Right cardiac atrium (tissue), 5 donors: ENCODE results near the gene KMT2E. TPM values are rescaled to one million over a fixed set of nuclear protein-coding genes. Genes with fewer than 3 reads are reported as not detected.

Experiments used
- ATAC-seq, 2 donors: fragments of 200-7000 bp; cut with Tn5 transposase; one replicate each; pipeline versions ENCODE4 v1.8.0 to v1.9.1; 2020; ENCODE audit warnings: moderate library complexity in 2 of 2, mild to moderate bottlenecking in 1 of 2
- DNase-seq, 3 donors: peaks; one replicate each; pipeline ENCODE4 v3.0.0-alpha.2; 2020
- H3K27ac ChIP-seq: one replicate; pipeline ENCODE4 v1.5.1; 2013; ENCODE audit warnings: mild to moderate bottlenecking, low read length, control low read depth, moderate library complexity
- H3K27me3 ChIP-seq: one replicate; pipeline ENCODE4 v1.6.1; 2013; ENCODE audit not compliant: control insufficient read depth, insufficient read depth
- H3K4me1 ChIP-seq: one replicate; pipeline ENCODE4 v1.6.1; 2013; ENCODE audit warnings: low read length; ENCODE audit not compliant: control insufficient read depth, insufficient read depth
- H3K4me3 ChIP-seq: one replicate; pipeline ENCODE4 v1.5.1; 2013; ENCODE audit warnings: low read length, control low read depth
- H3K9me3 ChIP-seq: one replicate; pipeline ENCODE4 v1.6.1; 2013; ENCODE audit warnings: low read length; ENCODE audit not compliant: control insufficient read depth
- WGBS: extraction: QIAGEN DNeasy Blood & Tissue Kit; methylation state at CpG from one replicate; pipeline ENCODE4 v1.1.7; 2013; 5-methylcytosine and 5-hydroxymethylcytosine counted together
- intact Hi-C, 4 donors: fragments of 100-400 bp; cut with DNase I; formaldehyde crosslinking; loops; one replicate each; pipeline versions ENCODE4 v1.11.0 to v1.14.0; 2022 to 2023
- polyA plus RNA-seq: library from polyadenylated mRNA; stranded (reverse); fragments of 200-250 nt; gene quantifications from one replicate; pipeline ENCODE4 v1.2.3, GENCODE V29; 2013
- total RNA-seq, 4 donors: library from RNA; stranded (reverse); fragmentation: NEBNext Ultra II Directional; extraction: Animal tissue kit (Norgen Biotek cat#: 25700); gene quantifications; one replicate each; pipeline ENCODE4 v1.2.1, GENCODE V29; 2021
- donor health status: healthy with polysubstance abuse.
- donor health status: DM: no; HTN: yes; CAD: no.
- donor health status: DM: no; HTN: no; CAD: no.
- donor health status: DM: no; HTN: yes; CAD: no; lungs with severe emphysema.
- donor health status: DM: yes; HTN: yes; CAD: no.

Gene KMT2E
- total and polyA plus RNA-seq, 5 donors, result 17.8 to 73.1 (median 57.2) TPM

DNA sequence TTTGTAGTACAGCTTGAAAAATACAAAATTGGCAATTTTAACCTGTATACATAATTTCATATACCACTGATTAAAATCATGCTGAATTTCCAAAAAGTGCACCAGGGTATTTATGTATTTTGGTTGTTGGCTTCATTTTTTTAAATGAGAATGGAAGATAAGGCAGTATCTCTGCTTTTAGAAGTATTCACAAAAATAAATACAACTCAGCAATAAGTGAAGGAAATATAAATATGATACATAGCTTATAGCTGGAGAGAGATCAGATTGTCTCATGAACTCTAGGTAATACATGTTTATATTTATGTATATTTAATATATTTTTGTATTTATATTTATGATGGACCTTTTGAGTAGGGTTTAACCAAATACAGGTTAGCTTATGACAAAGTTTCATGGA, 81.0 kb downstream of the KMT2E start:
- ATAC-seq, result no peak
- intact Hi-C loops, result no loop called here

GRCh38 chr7:105096306-105096705, 82.3 kb downstream of the KMT2E start:
- H3K9me3 ChIP-seq, result no peaks in the 10 kb centered on the region
- ATAC-seq (no peak), DNase-seq (no peak)
- no peak overlapping the region for H3K4me3 ChIP-seq
- H3K27ac ChIP-seq, result no peak overlapping the region
- H3K4me1 ChIP-seq, result no peaks in the 10 kb centered on the region
- no peaks in the 10 kb centered on the region for H3K27me3 ChIP-seq
- intact Hi-C loops, result no loop called here
- 97% methylated on average over 3 of the region's 3 CpGs for WGBS

More for the DNA sequence above, 81.0 kb downstream of the KMT2E start:
- Histone ChIP-seq H3K27me3 (no peaks in the 10 kb centered on the region), H3K9me3 (no peaks in the 10 kb centered on the region), H3K4me1 (no peaks in the 10 kb centered on the region), H3K4me3 (no peak overlapping the region), H3K27ac (no peak overlapping the region)
- no peak for DNase-seq

DNA sequence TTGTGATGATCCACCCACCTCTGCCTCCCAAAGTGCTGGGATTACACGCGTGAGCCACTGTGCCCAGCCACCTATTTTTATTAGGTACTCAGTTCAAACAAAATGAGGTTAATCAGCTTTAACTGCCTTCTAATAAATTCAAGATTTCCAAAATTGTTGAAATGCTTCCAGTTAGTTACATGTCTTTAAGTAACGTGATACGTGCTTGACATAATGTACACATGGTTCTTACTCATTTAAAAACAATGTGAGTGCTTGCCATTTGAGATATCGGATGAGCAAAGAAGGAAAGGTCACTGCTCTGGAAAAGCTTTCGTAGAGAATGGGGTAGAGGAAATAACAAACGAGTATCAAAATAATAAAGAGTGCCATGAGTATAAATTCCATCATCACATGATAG, 83.6 kb downstream of the KMT2E start:
- Histone ChIP-seq H3K27ac (peak overlapping the region; percentile 64), H3K27me3 (no peaks in the 10 kb centered on the region), H3K4me3 (no peak overlapping the region), H3K9me3 (no peaks in the 10 kb centered on the region), H3K4me1 (no peaks in the 10 kb centered on the region)
- ATAC-seq (peak in 1 of 2 donors; percentile 31), DNase-seq (no peak)
- intact Hi-C loops, result no loop called here
- 50% methylated on average over 7 of the region's 7 CpGs for WGBS

GRCh38 chr7:105098863-105099515, 85.0 kb downstream of the KMT2E start:
- Histone ChIP-seq H3K4me3 (no peak overlapping the region), H3K27ac (no peak overlapping the region), H3K4me1 (no peaks in the 10 kb centered on the region), H3K27me3 (no peaks in the 10 kb centered on the region), H3K9me3 (no peaks in the 10 kb centered on the region)
- intact Hi-C loops, result no loop called here
- ATAC-seq (no peak), DNase-seq (no peak)
- WGBS, result 67% methylated on average over 2 of the region's 2 CpGs

DNA sequence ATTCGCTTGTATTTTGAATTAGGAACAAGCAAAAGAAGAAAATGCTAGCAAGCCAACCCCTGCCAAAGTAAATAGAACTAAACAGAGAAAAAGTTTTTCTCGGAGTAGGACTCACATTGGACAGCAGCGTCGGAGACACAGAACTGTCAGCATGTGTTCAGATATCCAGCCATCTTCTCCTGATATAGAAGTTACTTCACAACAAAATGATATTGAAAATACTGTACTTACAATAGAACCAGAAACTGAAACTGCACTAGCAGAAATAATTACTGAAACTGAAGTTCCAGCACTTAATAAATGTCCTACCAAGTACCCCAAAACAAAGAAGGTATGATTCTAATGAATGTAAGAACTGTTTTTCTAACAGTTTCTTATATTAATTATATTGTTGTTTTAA, 87.9 kb downstream of the KMT2E start:
- Histone ChIP-seq H3K9me3 (no peaks in the 10 kb centered on the region), H3K4me3 (no peak overlapping the region), H3K4me1 (no peaks in the 10 kb centered on the region), H3K27me3 (no peaks in the 10 kb centered on the region), H3K27ac (no peak overlapping the region)
- ATAC-seq (no peak), DNase-seq (no peak)
- intact Hi-C loops, result no loop called here
- 40% methylated on average over 4 of the region's 4 CpGs for WGBS

DNA sequence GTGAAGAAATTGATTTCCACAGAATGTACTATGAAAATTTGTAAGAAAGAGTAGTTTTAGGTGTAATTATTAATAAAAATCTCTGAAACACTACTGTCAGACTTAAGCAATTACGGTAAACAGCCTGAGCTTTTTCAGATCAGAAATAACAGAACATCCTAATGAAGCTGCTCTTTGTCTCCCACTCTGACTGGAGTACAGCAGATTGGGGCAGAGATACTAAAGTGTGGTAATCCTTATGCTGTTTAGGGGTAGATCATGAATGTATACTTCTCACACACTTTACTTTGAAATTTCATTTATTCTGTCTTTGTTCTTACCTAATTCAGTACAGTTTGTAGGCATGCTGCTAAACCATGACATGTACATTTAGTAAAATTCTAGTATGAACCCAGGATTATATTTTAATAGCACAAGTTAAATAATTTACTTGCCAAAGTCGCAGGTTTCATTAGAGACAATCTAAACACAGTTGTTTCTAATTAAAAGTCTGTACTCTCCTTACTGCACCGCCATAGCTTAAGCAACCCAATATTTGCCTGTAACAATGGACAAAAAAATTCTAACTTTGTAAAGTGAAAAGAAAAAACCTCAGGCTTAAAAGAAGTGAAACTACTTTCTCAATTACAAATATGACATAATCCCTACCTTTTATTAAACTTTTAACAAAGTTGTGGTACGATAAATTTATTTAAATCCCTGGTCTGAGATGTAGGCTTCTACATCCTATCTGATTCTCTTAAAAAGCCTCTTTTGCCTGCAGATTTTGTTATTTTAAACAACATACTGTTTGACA, 88.8 kb downstream of the KMT2E start:
- no peak overlapping the region for H3K27ac ChIP-seq
- 77% methylated on average over 4 of the region's 4 CpGs for WGBS
- no peaks in the 10 kb centered on the region for H3K4me1 ChIP-seq
- no peaks in the 10 kb centered on the region for H3K9me3 ChIP-seq
- intact Hi-C loops, result no loop called here
- no peaks in the 10 kb centered on the region for H3K27me3 ChIP-seq
- H3K4me3 ChIP-seq, result no peak overlapping the region
- DNase-seq, result no peak
- no peak for ATAC-seq

- intact Hi-C loops, result no loop called here
- Histone ChIP-seq H3K4me3 (no peak overlapping the region), H3K9me3 (no peaks in the 10 kb centered on the region), H3K27me3 (no peaks in the 10 kb centered on the region), H3K27ac (no peak overlapping the region), H3K4me1 (no peaks in the 10 kb centered on the region)
- no peak for ATAC-seq
- DNase-seq, result no peak
- WGBS, result 89% methylated on average over 2 of the region's 2 CpGs
Observed at GRCh38 chr7:105105579-105105978, 91.6 kb downstream of the KMT2E start.

DNA sequence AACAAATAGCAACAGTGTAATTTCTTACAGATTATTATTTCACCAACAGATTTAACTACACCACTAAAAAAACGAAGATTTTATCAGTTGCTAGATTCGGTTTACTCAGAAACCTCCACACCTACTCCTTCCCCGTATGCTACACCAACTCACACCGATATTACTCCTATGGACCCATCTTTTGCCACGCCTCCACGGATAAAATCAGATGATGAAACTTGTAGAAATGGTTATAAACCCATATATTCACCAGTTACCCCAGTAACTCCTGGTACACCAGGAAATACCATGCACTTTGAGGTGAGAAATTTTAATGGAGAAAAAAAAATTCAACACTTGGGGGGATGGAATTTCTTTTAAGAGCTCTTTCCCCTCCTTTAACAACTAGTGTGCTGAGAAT, 92.5 kb downstream of the KMT2E start:
- intact Hi-C loops, result no loop called here
- no peak overlapping the region for H3K27ac ChIP-seq
- no peaks in the 10 kb centered on the region for H3K4me1 ChIP-seq
- H3K9me3 ChIP-seq, result no peaks in the 10 kb centered on the region
- no peak for DNase-seq
- 90% methylated on average over 6 of the region's 6 CpGs for WGBS
- H3K27me3 ChIP-seq, result no peaks in the 10 kb centered on the region
- ATAC-seq, result no peak
- H3K4me3 ChIP-seq, result no peak overlapping the region

DNA sequence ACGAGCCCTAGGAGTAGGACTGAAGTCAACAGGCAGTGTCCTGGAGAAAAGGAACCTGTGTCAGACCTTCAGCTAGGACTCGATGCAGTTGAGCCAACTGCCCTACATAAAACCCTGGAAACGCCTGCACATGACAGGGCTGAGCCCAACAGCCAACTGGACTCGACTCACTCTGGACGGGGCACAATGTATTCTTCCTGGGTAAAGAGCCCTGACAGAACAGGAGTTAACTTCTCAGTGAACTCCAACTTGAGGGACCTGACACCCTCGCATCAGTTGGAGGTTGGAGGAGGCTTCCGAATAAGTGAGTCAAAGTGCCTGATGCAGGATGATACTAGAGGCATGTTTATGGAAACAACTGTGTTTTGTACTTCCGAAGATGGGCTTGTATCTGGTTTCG, 93.5 kb downstream of the KMT2E start:
- no peak overlapping the region for H3K4me3 ChIP-seq
- no peaks in the 10 kb centered on the region for H3K9me3 ChIP-seq
- no peak for DNase-seq
- ATAC-seq, result no peak
- WGBS, result 84% methylated on average over 9 of the region's 9 CpGs
- no peak overlapping the region for H3K27ac ChIP-seq
- no peaks in the 10 kb centered on the region for H3K4me1 ChIP-seq
- H3K27me3 ChIP-seq, result no peaks in the 10 kb centered on the region
- intact Hi-C loops, result no loop called here

DNA sequence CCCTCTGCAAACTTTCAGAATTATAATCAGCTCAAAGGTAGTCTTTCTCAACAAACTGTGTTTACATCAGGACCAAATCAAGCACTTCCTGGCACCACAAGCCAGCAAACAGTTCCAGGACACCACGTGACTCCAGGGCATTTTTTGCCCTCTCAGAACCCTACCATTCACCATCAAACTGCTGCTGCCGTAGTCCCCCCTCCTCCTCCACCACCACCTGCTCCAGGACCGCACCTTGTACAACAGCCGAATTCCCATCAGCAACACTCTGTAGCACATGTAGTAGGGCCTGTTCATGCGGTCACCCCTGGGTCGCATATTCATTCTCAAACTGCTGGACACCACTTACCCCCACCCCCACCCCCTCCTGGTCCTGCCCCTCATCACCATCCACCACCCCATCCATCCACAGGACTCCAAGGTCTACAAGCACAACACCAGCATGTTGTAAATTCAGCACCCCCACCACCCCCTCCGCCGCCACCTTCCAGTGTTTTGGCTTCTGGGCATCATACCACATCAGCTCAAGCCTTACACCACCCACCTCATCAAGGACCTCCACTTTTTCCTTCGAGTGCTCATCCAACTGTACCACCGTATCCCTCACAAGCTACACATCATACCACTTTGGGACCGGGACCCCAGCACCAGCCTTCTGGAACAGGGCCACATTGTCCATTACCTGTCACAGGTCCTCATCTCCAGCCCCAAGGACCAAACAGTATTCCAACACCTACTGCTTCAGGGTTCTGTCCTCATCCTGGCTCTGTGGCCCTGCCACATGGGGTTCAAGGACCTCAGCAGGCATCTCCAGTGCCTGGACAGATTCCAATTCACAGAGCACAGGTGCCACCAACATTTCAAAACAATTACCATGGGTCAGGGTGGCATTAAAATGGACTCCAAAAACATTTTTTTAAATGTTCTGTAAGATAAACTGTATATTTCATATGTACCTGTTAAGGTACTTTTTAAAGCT, 98.7 kb downstream of the KMT2E start:
- H3K4me3 ChIP-seq, result no peak overlapping the region
- intact Hi-C loops, result no loop called here
- 85% methylated on average over 11 of the region's 11 CpGs for WGBS
- H3K9me3 ChIP-seq, result no peaks in the 10 kb centered on the region
- DNase-seq, result no peak
- no peak overlapping the region for H3K27ac ChIP-seq
- H3K27me3 ChIP-seq, result no peaks in the 10 kb centered on the region
- no peaks in the 10 kb centered on the region for H3K4me1 ChIP-seq
- peak; percentile 44 to 50 for ATAC-seq
